22Rv1 (cell line): Measurements from ENCODE around the gene MOB1A.

Source experiments
- CTCF ChIP-seq: fragments of 450-650 bp; IDR thresholded peaks from 2 replicates; pipeline ENCODE4 v1.5.1; 2017; ENCODE audit warnings: mild to moderate bottlenecking
- ZFX ChIP-seq: fragments of 450-650 bp; IDR thresholded peaks from 2 replicates; pipeline ENCODE4 v1.6.1; 2017; ENCODE audit warnings: antibody characterized with exemption, borderline replicate concordance

GRCh38 chr2:74219846-74220486, 41.3 kb upstream of the MOB1A start:
- no peak for TF ChIP-seq CTCF
- TF ChIP-seq ZFX, result no peak
